Measurements from ENCODE around the gene C5orf15.
A peak's percentile ranks its signal among the peaks of the same experiment; 100 is the strongest.

Gene C5orf15

DNA sequence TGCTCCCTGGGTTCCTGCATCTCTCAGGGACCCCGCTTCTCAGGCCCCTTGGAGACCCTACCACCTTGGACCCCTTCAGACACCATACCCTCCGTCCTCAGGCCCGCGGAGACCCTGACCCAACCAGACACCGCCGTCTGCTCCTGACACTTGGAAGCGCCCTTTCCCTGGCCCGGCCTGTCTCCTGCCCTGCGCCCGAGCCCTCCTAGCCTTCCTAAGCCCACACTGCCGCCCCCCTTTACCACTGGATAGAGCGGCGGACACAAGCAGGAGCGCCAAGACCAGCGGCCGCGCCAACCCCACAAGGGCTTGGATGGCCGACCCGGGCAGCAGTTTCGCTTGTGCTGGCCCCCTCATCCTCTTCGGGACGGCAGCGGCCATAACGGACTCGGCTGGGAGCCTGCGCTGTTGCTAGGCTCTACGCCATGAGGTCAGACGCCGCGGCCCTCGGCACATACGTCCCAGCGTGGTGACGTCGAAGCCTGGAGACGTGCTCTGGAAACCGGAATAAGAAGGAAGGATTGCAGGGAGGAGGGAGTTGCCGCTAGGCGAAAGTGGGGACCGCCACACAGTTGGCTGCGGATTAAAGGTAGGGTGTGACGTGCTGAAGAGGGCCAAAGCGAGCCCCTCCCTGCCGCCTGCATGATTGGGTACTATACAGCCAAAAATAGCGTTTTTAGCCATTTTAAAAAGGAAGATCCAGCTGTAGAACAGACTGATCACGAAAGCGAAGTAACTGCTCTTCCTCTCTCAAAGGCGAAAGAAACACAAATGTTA, at the start of gene C5orf15:
Gene C5orf15 (minus strand): TSS at position 422 of the 777 bp plus-strand sequence. CDS start 41 bp downstream, at position 381.
- DNase-seq: peak; percentile 97 to 98
- no peak for TF ChIP-seq GATA1 (IDR thresholded peaks at IDR 0.05; ENCODE audit: low read depth, low read length)
- peak; percentile 91 for TF ChIP-seq POLR2A (IDR thresholded peaks at IDR 0.05; ENCODE audit: low read length)

DNA sequence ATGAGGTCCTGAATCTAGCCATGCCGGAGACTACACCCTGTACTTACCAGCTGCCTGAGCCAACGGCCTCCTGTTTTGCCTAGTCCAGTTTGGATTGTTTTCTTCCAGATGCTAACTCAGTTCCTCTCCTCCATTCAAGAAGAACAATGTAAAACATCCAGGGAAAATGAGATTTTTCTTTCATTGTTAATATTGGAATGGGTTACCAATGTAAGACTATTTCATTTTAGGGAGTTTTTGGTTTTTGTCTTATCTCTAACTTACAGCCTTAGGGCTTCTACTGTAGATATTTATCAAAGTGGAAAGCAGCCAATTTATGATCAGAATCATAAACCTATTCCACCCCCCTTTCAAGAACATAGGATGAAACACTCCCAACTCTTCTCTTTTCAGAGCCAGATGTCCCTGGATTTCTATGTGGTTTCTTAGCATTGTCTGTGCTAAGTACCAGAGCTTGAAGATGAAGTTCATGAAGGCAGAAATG, 39.9 kb upstream of the C5orf15 start:
- no peak for TF ChIP-seq GATA1 (IDR thresholded peaks at IDR 0.05; ENCODE audit: low read depth, low read length)
- TF ChIP-seq POLR2A (IDR thresholded peaks at IDR 0.05; ENCODE audit: low read length): no peak
- DNase-seq: peak in 1 of 2 experiments; percentile 32

GRCh38 chr5:134007581-134008265, 39.3 kb upstream of the C5orf15 start:
- TF ChIP-seq POLR2A (IDR thresholded peaks at IDR 0.05; ENCODE audit: low read length) (no peak), GATA1 (IDR thresholded peaks at IDR 0.05; ENCODE audit: low read depth, low read length) (no peak)
- DNase-seq: no peak

GRCh38 chr5:134006115-134006514, 37.7 kb upstream of the C5orf15 start:
- TF ChIP-seq GATA1 (IDR thresholded peaks at IDR 0.05; ENCODE audit: low read depth, low read length) (no peak), POLR2A (IDR thresholded peaks at IDR 0.05; ENCODE audit: low read length) (no peak)
- DNase-seq: no peak

- DNase-seq: no peak
- TF ChIP-seq POLR2A (IDR thresholded peaks at IDR 0.05; ENCODE audit: low read length) (no peak), GATA1 (IDR thresholded peaks at IDR 0.05; ENCODE audit: low read depth, low read length) (no peak)
Observed at GRCh38 chr5:134005417-134006061, 37.1 kb upstream of the C5orf15 start.

DNA sequence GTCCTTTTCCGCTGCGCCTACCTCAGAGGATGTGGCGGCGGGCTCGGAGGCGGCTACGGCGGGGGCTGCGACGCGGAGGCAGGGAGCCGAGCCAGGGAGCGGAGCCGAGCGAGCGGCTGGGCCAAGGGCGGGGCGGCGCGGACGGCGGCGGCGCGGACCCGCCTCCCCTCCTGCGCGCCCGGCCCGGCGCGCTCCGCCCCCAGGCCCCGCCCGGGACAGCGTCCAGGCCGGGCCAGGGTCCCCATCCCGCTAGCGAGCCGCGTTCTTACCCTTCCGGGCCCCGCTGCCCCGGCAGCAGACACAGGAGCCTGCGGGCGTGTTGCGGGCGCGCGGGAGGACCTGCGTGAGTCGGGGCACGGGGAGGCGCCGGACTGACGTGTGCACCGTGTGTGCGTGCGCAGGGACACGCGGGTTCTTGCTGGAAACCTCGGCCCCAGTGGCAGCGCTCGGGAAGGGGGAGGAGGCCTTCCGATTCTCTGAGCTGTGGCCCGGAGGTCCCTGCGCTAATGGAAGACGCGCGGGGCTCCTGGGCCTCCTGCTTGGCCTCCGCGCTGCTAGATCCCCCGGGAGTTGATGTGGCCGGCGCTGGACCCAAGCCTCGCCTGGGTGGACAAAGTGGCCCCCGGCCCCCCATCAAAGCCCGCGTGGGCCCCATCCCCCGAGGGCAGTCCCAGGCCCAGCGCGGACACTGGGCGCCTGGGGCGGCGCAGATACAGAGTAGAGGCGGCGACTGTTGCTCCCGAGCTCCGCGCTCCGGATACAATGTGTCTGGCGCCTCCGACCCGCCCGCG, 36.4 kb upstream of the C5orf15 start, which contains the start of gene VDAC1:
Gene VDAC1 (minus strand): TSS at position 350 of the 791 bp plus-strand sequence. CDS start 11,963 bp downstream, outside the sequence.
- TF ChIP-seq POLR2A (IDR thresholded peaks at IDR 0.05; ENCODE audit: low read length): peak; percentile 37
- no peak for TF ChIP-seq GATA1 (IDR thresholded peaks at IDR 0.05; ENCODE audit: low read depth, low read length)
- peak; percentile 80 to 83 for DNase-seq

DNA sequence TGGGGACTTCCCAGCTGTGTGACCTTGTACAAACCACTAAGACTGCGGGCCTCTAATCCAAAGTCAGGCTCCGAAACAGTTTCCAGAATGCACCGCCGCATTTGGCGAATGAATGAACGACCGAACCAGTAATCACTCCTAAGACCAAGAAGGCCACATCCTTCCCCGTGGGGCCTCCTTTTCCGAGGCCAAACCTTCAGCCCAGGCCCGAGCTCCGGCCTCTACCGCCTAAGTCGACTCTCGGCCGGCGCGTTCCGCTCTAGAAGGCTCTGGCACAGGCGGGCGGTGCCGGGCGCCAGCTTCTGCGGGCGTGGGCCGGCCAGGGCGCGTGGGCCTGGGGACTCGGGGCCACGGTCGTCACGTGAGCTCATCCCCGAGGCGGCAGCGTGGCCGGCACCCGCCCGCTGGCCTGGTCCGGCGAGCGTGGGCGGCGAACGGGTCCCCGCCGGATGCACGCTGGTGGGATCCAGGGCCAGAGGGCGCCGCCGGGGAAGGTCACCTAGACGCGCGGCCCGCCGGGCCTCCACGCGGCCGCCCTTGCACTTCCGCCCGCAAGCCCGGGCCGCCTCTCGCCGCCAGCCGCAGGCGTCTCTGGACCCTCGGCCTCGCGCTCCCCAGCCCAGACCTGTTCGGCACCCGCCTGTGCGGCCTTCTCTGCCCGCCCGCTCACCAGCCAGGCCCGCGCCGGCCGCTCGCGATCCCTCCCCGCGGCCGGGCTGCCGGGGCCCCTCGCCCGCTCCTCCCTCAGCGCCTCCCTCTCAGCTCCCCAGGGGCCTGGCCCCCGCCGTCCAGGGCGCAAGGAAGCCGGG, 35.6 kb upstream of the C5orf15 start:
- DNase-seq: peak; percentile 71 to 77
- TF ChIP-seq POLR2A (IDR thresholded peaks at IDR 0.05; ENCODE audit: low read length) (peak; percentile 47), GATA1 (IDR thresholded peaks at IDR 0.05; ENCODE audit: low read depth, low read length) (no peak)

DNA sequence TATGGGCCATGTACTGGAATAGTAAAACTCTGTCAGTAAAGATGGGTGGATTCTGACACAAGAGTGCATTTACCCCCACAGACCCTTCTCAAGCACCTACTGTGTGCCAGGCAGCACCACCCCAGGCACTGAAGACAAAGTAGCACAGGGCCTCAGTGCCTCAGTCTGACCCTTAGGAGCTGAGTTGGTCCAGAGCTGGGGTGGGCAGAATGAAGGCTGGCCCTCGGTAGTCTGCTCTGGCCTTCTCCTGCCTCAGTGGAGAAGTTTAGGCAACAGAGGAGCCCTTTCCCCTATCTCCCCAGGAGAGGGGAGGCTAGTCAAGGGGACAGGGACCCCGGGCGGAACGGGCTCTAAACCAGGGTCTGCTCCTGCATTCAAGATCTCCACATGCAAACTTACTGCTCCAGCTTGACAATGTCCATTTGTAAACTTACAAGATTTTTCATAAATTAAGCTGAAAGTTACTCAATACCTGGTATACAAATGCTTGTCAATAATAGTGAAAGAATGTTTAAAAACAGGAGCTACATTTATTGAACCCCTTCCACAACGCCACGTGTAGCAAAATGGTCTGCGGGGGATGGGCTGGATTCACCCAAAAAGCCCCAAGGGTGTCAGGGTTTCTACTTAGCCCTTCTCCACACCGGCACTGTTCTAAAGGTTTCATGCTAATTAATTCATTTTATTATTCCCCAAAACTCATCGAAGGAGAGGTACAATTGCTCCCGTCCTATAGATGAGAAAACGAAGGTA, 34.8 kb upstream of the C5orf15 start:
- DNase-seq: no peak
- TF ChIP-seq POLR2A (IDR thresholded peaks at IDR 0.05; ENCODE audit: low read length) (no peak), GATA1 (IDR thresholded peaks at IDR 0.05; ENCODE audit: low read depth, low read length) (no peak)

GRCh38 chr5:134001938-134002731, 33.7 kb upstream of the C5orf15 start:
- no peak for TF ChIP-seq GATA1 (IDR thresholded peaks at IDR 0.05; ENCODE audit: low read depth, low read length)
- no peak for TF ChIP-seq POLR2A (IDR thresholded peaks at IDR 0.05; ENCODE audit: low read length)
- no peak for DNase-seq

DNA sequence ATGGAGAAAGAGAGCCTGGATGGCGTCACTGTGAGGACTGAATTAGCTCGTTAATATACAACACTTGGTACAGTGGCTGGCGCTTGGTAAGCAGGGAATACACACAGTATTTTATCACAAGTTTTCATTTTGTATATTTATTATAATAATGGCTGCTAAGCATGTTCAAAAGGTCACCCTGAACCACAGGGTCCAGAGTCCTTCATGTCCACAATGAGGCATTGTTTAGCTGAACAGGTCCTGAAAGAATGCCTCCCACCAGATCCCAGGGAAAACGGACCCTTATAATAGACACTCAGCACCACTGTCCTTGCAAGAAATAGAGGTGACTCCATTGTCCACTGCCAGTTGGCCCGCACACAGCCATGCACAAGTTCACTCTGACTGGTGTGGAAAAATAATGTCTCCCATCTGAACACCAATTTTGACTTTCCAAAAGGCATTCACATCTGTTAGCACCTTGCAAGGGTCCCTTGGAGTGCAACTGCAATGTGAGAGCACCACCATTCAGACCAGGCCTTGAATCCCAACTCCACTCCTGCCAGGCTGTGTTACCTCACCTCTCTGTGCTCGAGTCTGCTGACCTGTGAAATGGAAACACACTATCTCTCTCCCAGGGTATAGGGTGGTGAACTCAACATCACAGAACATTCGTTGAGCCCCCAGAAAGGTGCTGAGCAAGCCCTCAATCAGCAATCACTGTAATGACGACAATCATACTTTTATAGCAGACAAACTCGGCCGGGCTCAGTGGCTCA, 32.5 kb upstream of the C5orf15 start:
- TF ChIP-seq GATA1 (IDR thresholded peaks at IDR 0.05; ENCODE audit: low read depth, low read length): no peak
- no peak for TF ChIP-seq POLR2A (IDR thresholded peaks at IDR 0.05; ENCODE audit: low read length)
- DNase-seq: no peak
